HepG2 (cell line): Measurements from ENCODE around the gene HAUS7. TPM values are rescaled to one million over a fixed set of nuclear protein-coding genes. Genes with fewer than 3 reads are reported as not detected.

Experiments
- ATAC-seq: fragments of 200-7000 bp; cut with Tn5 transposase; 3 replicates; pipeline ENCODE4 v1.9.1; 2020; ENCODE audit warnings: mild to moderate bottlenecking, moderate library complexity
- BruUV-seq: library from RNA; stranded (reverse); fragments of 400-500 nt; replicated peaks from 2 replicates; lab custom pipeline; 2021; lab: Mats Ljungman, UMichigan
- CTCF ChIA-PET: fragments of 300-600 bp; formaldehyde crosslinking; extraction: SDS; loops from one replicate; lab custom pipeline; 2021; ENCODE audit warnings: low total read pairs, inconsistent platforms, low intra/inter-chr PET ratio; lab: Yijun Ruan, JAX
- POLR2A ChIA-PET: fragments of 350-600 bp; sonication (Branson Sonifier 250); formaldehyde crosslinking; loops from one replicate; lab custom pipeline; 2020; ENCODE audit warnings: antibody characterized with exemption, inconsistent platforms; lab: Yijun Ruan, JAX
- DNase-seq: peaks from one replicate; pipeline ENCODE4 v3.0.0-alpha.2; 2015; ENCODE audit warnings: low spot score
- FAIRE-seq: peaks from 3 replicates; lab custom pipeline; 2011; peaks lifted over from hg19 to GRCh38; lab: Jason Lieb, UNC
- H2AFZ ChIP-seq: one replicate; pipeline ENCODE4 v1.6.1; 2011; ENCODE audit warnings: low read length, inconsistent platforms
- H3K27ac ChIP-seq: fragments of 300-600 bp; 3 replicates; pipeline ENCODE4 v1.8.0; 2011; ENCODE audit warnings: mixed run types, mild to moderate bottlenecking, mixed read lengths, low read length, inconsistent platforms; ENCODE audit not compliant: insufficient read depth; ENCODE audit errors: extremely low read length
- H3K27me3 ChIP-seq, 2 experiments: fragments of 200-600 bp in 1 of 2; 2 replicates in 1 of 2; 3 replicates in 1 of 2; pipeline versions ENCODE4 v1.6.0 to v1.8.0; 2011; ENCODE audit warnings: low read length in 2 of 2, mild to moderate bottlenecking in 2 of 2, moderate library complexity in 2 of 2, inconsistent platforms in 1 of 2; ENCODE audit not compliant: insufficient read depth in 2 of 2, control insufficient read depth in 1 of 2
- H3K36me3 ChIP-seq, 2 experiments: fragments of 200-600 bp in 1 of 2; replicated peaks in 1 of 2; 2 replicates in 1 of 2; 3 replicates in 1 of 2; pipeline versions ENCODE4 v1.5.1 to v1.8.0; 2011; ENCODE audit warnings: low read length in 2 of 2, inconsistent platforms in 1 of 2; ENCODE audit not compliant: insufficient read depth in 2 of 2, control insufficient read depth in 1 of 2
- H3K4me1 ChIP-seq: 2 replicates; pipeline ENCODE4 v1.5.1; 2012; ENCODE audit warnings: low read length, inconsistent platforms; ENCODE audit not compliant: insufficient read depth
- H3K4me2 ChIP-seq: 2 replicates; pipeline ENCODE4 v1.6.0; 2011; ENCODE audit warnings: low read depth, low read length, inconsistent platforms
- H3K4me3 ChIP-seq, 3 experiments: fragments of 200-600 bp in 1 of 3; sonication (generic), shearing (Covaris generic) in 1 of 3; replicated peaks in 1 of 3; 2 replicates each; pipeline ENCODE4 v1.5.1; 2011 to 2016; ENCODE audit warnings: low read length in 3 of 3, inconsistent platforms in 2 of 3, low read depth in 2 of 3, mild to moderate bottlenecking in 2 of 3, control low read depth in 1 of 3, mixed read lengths in 1 of 3; ENCODE audit not compliant: insufficient read depth in 1 of 3
- H3K79me2 ChIP-seq: one replicate; pipeline ENCODE4 v1.6.1; 2011; ENCODE audit warnings: low read length, inconsistent platforms; ENCODE audit not compliant: insufficient read depth
- H3K9ac ChIP-seq: 2 replicates; pipeline ENCODE4 v1.6.0; 2011; ENCODE audit warnings: mild to moderate bottlenecking, low read depth, low read length, inconsistent platforms; ENCODE audit not compliant: insufficient read depth
- H3K9me3 ChIP-seq: 2 replicates; pipeline ENCODE4 v1.5.1; 2012; ENCODE audit warnings: mild to moderate bottlenecking, low read length
- H4K20me1 ChIP-seq: 2 replicates; pipeline ENCODE4 v1.6.0; 2011; ENCODE audit warnings: inconsistent platforms, mild to moderate bottlenecking, low read length, moderate library complexity; ENCODE audit not compliant: insufficient read depth
- AGO1 ChIP-seq: fragments of 200-400 bp; formaldehyde crosslinking; IDR thresholded peaks from 2 replicates; pipeline ENCODE4 v1.6.1; 2017; ENCODE audit warnings: mild to moderate bottlenecking, low read depth, low read length, moderate library complexity; ENCODE audit not compliant: poor library complexity, severe bottlenecking
- GMEB2 ChIP-seq: IDR thresholded peaks from 2 replicates; pipeline ENCODE4 v1.6.1; 2016; ENCODE audit warnings: missing biosample characterization, missing genetic modification reagents, low read depth
- HDAC6 ChIP-seq: fragments of 200-600 bp; sonication (generic); IDR thresholded peaks from 2 replicates; pipeline ENCODE4 v1.7.0; 2017; ENCODE audit warnings: mild to moderate bottlenecking, antibody characterized with exemption, low read length, low read depth
- MXI1 ChIP-seq: IDR thresholded peaks from 3 replicates; pipeline ENCODE4 v1.6.1; 2012; ENCODE audit warnings: low read depth, low read length, inconsistent platforms, borderline replicate concordance
- PBX2 ChIP-seq: IDR thresholded peaks from 2 replicates; pipeline ENCODE4 v1.6.1; 2016; ENCODE audit warnings: control low read depth
- PRPF4 ChIP-seq: fragments of 200-400 bp; formaldehyde crosslinking; IDR thresholded peaks from 2 replicates; pipeline ENCODE4 v1.6.1; 2016; ENCODE audit warnings: low read length, low read depth; ENCODE audit not compliant: poor library complexity, severe bottlenecking
- TEAD2 ChIP-seq: sonication (generic); formaldehyde crosslinking; IDR thresholded peaks from 2 replicates; pipeline ENCODE4 v1.9.0; 2021; ENCODE audit warnings: missing genetic modification reagents
- TOPORS ChIP-seq: sonication (generic); formaldehyde crosslinking; IDR thresholded peaks from 2 replicates; pipeline ENCODE4 v1.8.0; 2023; ENCODE audit warnings: mild to moderate bottlenecking, missing genetic modification reagents
- ZFY ChIP-seq: sonication (generic); formaldehyde crosslinking; IDR thresholded peaks from 2 replicates; pipeline ENCODE4 v1.4.0; 2020; ENCODE audit warnings: missing genetic modification reagents
- ZNF230 ChIP-seq: sonication (generic); formaldehyde crosslinking; IDR thresholded peaks from 2 replicates; pipeline ENCODE4 v1.4.0; 2020; ENCODE audit warnings: mild to moderate bottlenecking, missing genetic modification reagents
- ZNF234 ChIP-seq: sonication (generic); formaldehyde crosslinking; conservative IDR thresholded peaks from 2 replicates; pipeline ENCODE4 v1.5.1; 2020; ENCODE audit warnings: mild to moderate bottlenecking, missing genetic modification reagents
- ZNF264 ChIP-seq: sonication (generic); formaldehyde crosslinking; IDR thresholded peaks from 2 replicates; pipeline ENCODE4 v1.4.0; 2020; ENCODE audit warnings: missing genetic modification reagents
- ZNF274 ChIP-seq: sonication (generic); formaldehyde crosslinking; IDR thresholded peaks from 2 replicates; pipeline ENCODE4 v1.5.1; 2020; ENCODE audit warnings: mild to moderate bottlenecking, missing genetic modification reagents
- ZNF3 ChIP-seq: IDR thresholded peaks from 2 replicates; pipeline ENCODE4 v1.7.0; 2017; ENCODE audit warnings: inconsistent platforms
- ZNF326 ChIP-seq: sonication (generic); formaldehyde crosslinking; IDR thresholded peaks from 2 replicates; pipeline ENCODE4 v1.4.0; 2020; ENCODE audit warnings: missing genetic modification reagents, borderline replicate concordance
- ZNF460 ChIP-seq: sonication (generic); formaldehyde crosslinking; IDR thresholded peaks from 2 replicates; pipeline ENCODE4 v1.5.1; 2020; ENCODE audit warnings: missing genetic modification reagents, mild to moderate bottlenecking, borderline replicate concordance
- ZNF513 ChIP-seq: sonication (generic); formaldehyde crosslinking; conservative IDR thresholded peaks from 2 replicates; pipeline ENCODE4 v1.5.0; 2020; ENCODE audit warnings: missing genetic modification reagents
- ZNF557 ChIP-seq: sonication (generic); formaldehyde crosslinking; IDR thresholded peaks from 2 replicates; pipeline ENCODE4 v1.4.0; 2020; ENCODE audit warnings: missing genetic modification reagents
- ZNF644 ChIP-seq: IDR thresholded peaks from 2 replicates; pipeline ENCODE4 v1.6.1; 2016; ENCODE audit warnings: low read depth
- ZNF761 ChIP-seq: sonication (generic); formaldehyde crosslinking; conservative IDR thresholded peaks from 2 replicates; pipeline ENCODE4 v1.4.0; 2020; ENCODE audit warnings: mild to moderate bottlenecking, missing genetic modification reagents
- WGBS: methylation state at CpG from one replicate; pipeline ENCODE4 v1.1.6; 2017; ENCODE audit warnings: low lambda C conversion rate; 5-methylcytosine and 5-hydroxymethylcytosine counted together
- in situ Hi-C: cut with HindIII; loops from 2 replicates; pipeline ENCODE4 v1.10.0; 2017; ENCODE audit warnings: low pct_unique_long_range_greater_than_20kb; ENCODE audit not compliant: extremely low pct_ligation_motif_present
- intact Hi-C: fragments of 100-400 bp; cut with micrococcal nuclease; formaldehyde crosslinking; loops from one replicate; pipeline ENCODE4 v1.10.0; 2022; ENCODE audit not compliant: unreplicated experiment
- polyA plus RNA-seq, 8 experiments: library from polyadenylated mRNA; depleted of rRNA in 3 of 8; stranded (reverse) in 7 of 8; unstranded in 1 of 8; fragments of >200 nt; fragmentation: Illumina TruSeq in 4 of 8; extraction: Trizol in 4 of 8; gene quantifications; 2 replicates each; pipeline versions ENCODE4 v1.2.1 to v1.2.3, GENCODE V29; 2011 to 2016; ENCODE audit warnings: low read depth in 4 of 8, missing spikeins in 1 of 8, mixed read lengths in 1 of 8; ENCODE audit not compliant: insufficient read depth in 1 of 8
- total RNA-seq, 5 experiments: library from RNA; depleted of rRNA; stranded (reverse); fragments of >200 nt; fragmentation: Illumina TruSeq; extraction: Trizol; gene quantifications; 2 replicates each; pipeline ENCODE4 v1.2.3, GENCODE V29; 2016; ENCODE audit warnings: low read depth in 1 of 5

The HAUS7 gene
- total and polyA plus RNA-seq, 2 of the 13 experiments (the other 11 are each of a cell fraction or from before 2014, with no cell fraction given): 10.9 to 42.4 TPM

DNA sequence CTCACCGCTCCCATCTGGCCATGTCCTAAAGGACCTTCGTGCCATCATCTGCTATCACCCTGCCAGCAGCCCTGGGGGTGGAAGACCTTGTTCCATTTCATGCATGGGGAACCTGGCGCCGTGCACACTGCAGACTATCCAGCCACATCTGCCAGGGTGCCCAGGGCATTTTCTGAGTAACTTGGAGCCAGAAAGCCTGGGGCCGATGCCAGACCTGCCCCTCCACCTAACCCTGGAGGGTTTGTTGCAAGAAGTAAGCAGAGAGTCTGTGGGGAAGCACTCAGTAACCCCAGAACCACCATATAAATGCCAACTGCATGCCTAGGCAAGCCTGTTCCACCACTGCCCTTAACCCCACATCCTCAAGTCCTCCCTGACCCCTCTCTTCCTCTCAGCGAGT lies 7.3 kb downstream of the HAUS7 start:
- Histone ChIP-seq H3K79me2 (no peaks in the 10 kb centered on the region), H3K9me3 (no peaks in the 10 kb centered on the region), H3K4me3 (no peak overlapping the region), H2AFZ (no peak overlapping the region), H3K36me3 (peaks cover 0 to 3% of the 10 kb centered on the region in 2 experiments; a peak in 3 of 5 replicates), H3K4me2 (no peak overlapping the region), H3K4me1 (no peaks in the 10 kb centered on the region), H3K27ac (no peak overlapping the region), H3K27me3 (no peaks in the 10 kb centered on the region), H4K20me1 (no peaks in the 10 kb centered on the region), H3K9ac (no peak overlapping the region)
- 100% methylated on average over 2 of the region's 6 CpGs for WGBS
- intact Hi-C loops: no loop called here
- TF ChIP-seq MXI1 (no peak), HDAC6 (no peak), ZFY (no peak), ZNF3 (CRISPR knock-in tag) (no peak), TEAD2 (no peak), ZNF326 (CRISPR knock-in tag) (no peak), ZNF234 (CRISPR knock-in tag) (no peak), ZNF644 (CRISPR knock-in tag) (no peak), ZNF513 (CRISPR knock-in tag) (no peak), ZNF460 (CRISPR knock-in tag) (no peak), PRPF4 (no peak), ZNF761 (CRISPR knock-in tag) (no peak), ZNF264 (CRISPR knock-in tag) (no peak), PBX2 (CRISPR knock-in tag) (no peak), ZNF274 (no peak), ZNF230 (CRISPR knock-in tag) (no peak), ZNF557 (CRISPR knock-in tag) (no peak), AGO1 (no peak), TOPORS (no peak), GMEB2 (CRISPR knock-in tag) (no peak)
- ATAC-seq (no peak), FAIRE-seq (no peak), DNase-seq (no peak)
- in situ Hi-C loops: no loop called here
- ChIA-PET CTCF (no interaction called here), POLR2A (no interaction called here)
- BruUV-seq: no TSS peak
